GM23248 (cell line): Measurements from ENCODE around the gene KDM7A.

Source experiments
- EZH2 ChIP-seq: fragments of 200-600 bp; sonication (generic); IDR thresholded peaks from 2 replicates; pipeline ENCODE4 v1.6.1; 2018; ENCODE audit warnings: antibody characterized with exemption, mild to moderate bottlenecking; ENCODE audit not compliant: insufficient read depth, poor library complexity, severe bottlenecking
- EZH2phosphoT487 ChIP-seq: fragments of 200-600 bp; sonication (generic); IDR thresholded peaks from 2 replicates; pipeline ENCODE4 v1.6.1; 2018; ENCODE audit warnings: antibody characterized with exemption, moderate library complexity, mild to moderate bottlenecking, low read depth; ENCODE audit not compliant: insufficient read depth

DNA sequence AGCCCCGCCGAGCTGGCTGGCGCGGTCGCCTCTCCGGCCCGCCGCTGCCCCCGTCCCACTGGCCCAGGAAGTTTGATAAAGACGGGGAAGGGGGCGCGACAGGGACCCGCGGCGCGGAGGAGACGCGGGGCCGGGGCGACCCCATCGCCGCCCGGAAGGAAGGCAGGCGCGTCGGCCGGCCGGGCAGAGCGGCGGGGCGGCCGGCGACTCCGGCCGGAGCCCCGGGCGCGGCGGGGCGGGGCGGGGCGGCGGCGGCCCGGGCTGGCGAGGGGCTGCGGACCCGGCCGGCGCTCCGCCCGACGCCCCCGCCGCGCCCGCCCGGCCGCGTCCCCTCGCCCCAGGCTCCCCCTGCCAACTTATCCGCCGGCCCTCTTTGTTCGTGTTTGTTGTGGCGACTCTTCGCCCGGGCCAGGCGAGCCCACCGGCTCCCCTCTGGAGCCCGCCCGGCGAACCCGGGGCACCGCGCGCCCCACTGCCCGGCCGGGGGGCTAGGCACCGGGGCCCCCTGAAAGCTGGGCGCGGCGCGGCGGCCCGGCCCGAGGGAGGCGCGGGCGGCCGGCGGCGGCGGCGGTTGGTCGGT lies 571 bp downstream of the KDM7A start:
- no peak for TF ChIP-seq EZH2phosphoT487
- no peak for TF ChIP-seq EZH2
